Retinal pigment epithelial cell (primary cell): ENCODE results near the gene TBC1D20.

Experiments used
- DNase-seq: peaks from one replicate; pipeline ENCODE4 v3.0.0-alpha.2; 2010; ENCODE audit warnings: low read depth
- H3K4me3 ChIP-seq: 2 replicates; pipeline ENCODE4 v1.5.1; 2011; ENCODE audit warnings: mild to moderate bottlenecking, low read length, control low read depth, moderate library complexity
- CTCF ChIP-seq: conservative IDR thresholded peaks from 2 replicates; pipeline ENCODE4 v1.5.1; 2011; ENCODE audit warnings: low read depth, low read length, control low read depth, inconsistent platforms

Gene TBC1D20

GRCh38 chr20:497979-498378 is 35.6 kb upstream of the TBC1D20 start:
- DNase-seq, result no peak
- TF ChIP-seq CTCF, result no peak
- H3K4me3 ChIP-seq, result no peak overlapping the region

- TF ChIP-seq CTCF, result no peak
- peak; percentile 43 for DNase-seq
- no peak overlapping the region for H3K4me3 ChIP-seq
These were observed 33.9 kb upstream of the TBC1D20 start for GRCh38 chr20:496126-496696.

- no peak overlapping the region for H3K4me3 ChIP-seq
These were observed 29.8 kb upstream of the TBC1D20 start for GRCh38 chr20:492159-492558.

GRCh38 chr20:487655-488054 is 25.3 kb upstream of the TBC1D20 start:
- no peak for DNase-seq
- no peak for TF ChIP-seq CTCF
- no peak overlapping the region for H3K4me3 ChIP-seq

More at GRCh38 chr20:492159-492558, 29.8 kb upstream of the TBC1D20 start:
- no peak for DNase-seq
- no peak for TF ChIP-seq CTCF

- H3K4me3 ChIP-seq, result no peak overlapping the region
- DNase-seq, result no peak
- no peak for TF ChIP-seq CTCF
These were observed 21.7 kb upstream of the TBC1D20 start for GRCh38 chr20:483815-484644.

- DNase-seq, result no peak
- TF ChIP-seq CTCF, result no peak
- H3K4me3 ChIP-seq, result no peak overlapping the region
These were observed 18.8 kb upstream of the TBC1D20 start for GRCh38 chr20:481167-481566.

- no peak for TF ChIP-seq CTCF
- DNase-seq, result no peak
- no peak overlapping the region for H3K4me3 ChIP-seq
These were observed 17.7 kb upstream of the TBC1D20 start for GRCh38 chr20:480044-480443.
